Iris pigment epithelial cell (primary cell): ENCODE measurements around the gene KHK.
A peak's percentile ranks its signal among the peaks of the same experiment; 100 is the strongest.
"Not testable (repeated sequence)": the region's sequence is repeated elsewhere in the genome, so short reads cannot be mapped to it uniquely, and the experiment has no call there.

Experiments used
- DNase-seq: peaks from one replicate; pipeline ENCODE4 v3.0.0-alpha.2; 2011; ENCODE audit warnings: low read depth

The KHK gene

GRCh38 chr2:27060323-27060722 is 26.2 kb upstream of the KHK start:
- DNase-seq = no peak

GRCh38 chr2:27065128-27065527 is 21.4 kb upstream of the KHK start:
- no peak for DNase-seq

- DNase-seq = no peak
Measured at GRCh38 chr2:27067385-27067784, 19.2 kb upstream of the KHK start.

GRCh38 chr2:27069436-27069835 is 17.1 kb upstream of the KHK start:
- DNase-seq = no peak

- DNase-seq = no peak
Measured at GRCh38 chr2:27069961-27070618, 16.5 kb upstream of the KHK start.

GRCh38 chr2:27070653-27071276 is 15.8 kb upstream of the KHK start:
- no peak for DNase-seq

GRCh38 chr2:27071277-27071989 is 15.1 kb upstream of the KHK start, which contains the start of gene OST4:
Gene OST4, minus strand, starts transcription at chr2:27071654.
- DNase-seq = peak; percentile 94

GRCh38 chr2:27071990-27072830 is 14.4 kb upstream of the KHK start:
- DNase-seq = peak; percentile 40

GRCh38 chr2:27072920-27073319 is 13.7 kb upstream of the KHK start:
- DNase-seq = peak; percentile 43

- DNase-seq = no peak
Measured at GRCh38 chr2:27073782-27074181, 12.8 kb upstream of the KHK start.

- DNase-seq = no peak
Measured at GRCh38 chr2:27074738-27075565, 11.6 kb upstream of the KHK start.

GRCh38 chr2:27075566-27075871 is 11.1 kb upstream of the KHK start:
- DNase-seq = not testable (repeated sequence)

GRCh38 chr2:27076323-27076722 is 10.2 kb upstream of the KHK start:
- DNase-seq = no peak

- DNase-seq = no peak
Measured at GRCh38 chr2:27077231-27077630, 9.3 kb upstream of the KHK start.

GRCh38 chr2:27078267-27079194 is 8.0 kb upstream of the KHK start, which contains the start of gene EMILIN1:
Gene EMILIN1, plus strand, starts transcription at chr2:27078615. Its CDS starts 451 bp downstream, at chr2:27079066.
- peak; percentile 86 for DNase-seq

- DNase-seq = no peak
Measured at GRCh38 chr2:27079233-27080139, 7.1 kb upstream of the KHK start.

GRCh38 chr2:27080140-27080469 is 6.5 kb upstream of the KHK start:
- no peak for DNase-seq

GRCh38 chr2:27080603-27080936 is 6.0 kb upstream of the KHK start:
- no peak for DNase-seq

- no peak for DNase-seq
Measured at GRCh38 chr2:27081984-27082772, 4.4 kb upstream of the KHK start.
